NCI-H774 (cell line): ENCODE data around the gene RPRM.
"Not testable (repeated sequence)": the region's sequence is repeated elsewhere in the genome, so short reads cannot be mapped to it uniquely, and the experiment has no call there.

Experiments used
- DNase-seq: peaks from one replicate; lab custom pipeline; 2025; lab: John Stamatoyannopoulos, UW

RPRM gene

DNA sequence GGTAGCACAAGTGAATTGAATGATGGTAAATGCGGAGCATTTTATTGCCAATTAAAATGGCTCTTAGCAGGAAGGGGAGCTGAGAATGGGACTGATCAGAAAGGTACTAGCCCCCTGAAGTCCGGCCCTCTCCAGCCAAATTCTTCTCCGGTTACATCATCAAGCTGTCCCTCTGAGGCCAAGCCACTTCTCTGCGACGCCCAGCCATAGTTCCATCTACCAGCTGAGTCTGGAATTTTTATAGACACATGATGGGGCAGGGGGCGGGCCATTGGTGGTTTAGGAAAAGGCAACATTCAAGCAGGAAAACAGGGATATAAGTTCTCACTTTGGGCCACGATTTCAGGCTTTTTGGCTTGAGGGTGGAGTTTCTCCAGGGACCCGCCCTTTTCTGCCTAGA, 22.7 kb downstream of the RPRM start:
- no peak for DNase-seq

DNA sequence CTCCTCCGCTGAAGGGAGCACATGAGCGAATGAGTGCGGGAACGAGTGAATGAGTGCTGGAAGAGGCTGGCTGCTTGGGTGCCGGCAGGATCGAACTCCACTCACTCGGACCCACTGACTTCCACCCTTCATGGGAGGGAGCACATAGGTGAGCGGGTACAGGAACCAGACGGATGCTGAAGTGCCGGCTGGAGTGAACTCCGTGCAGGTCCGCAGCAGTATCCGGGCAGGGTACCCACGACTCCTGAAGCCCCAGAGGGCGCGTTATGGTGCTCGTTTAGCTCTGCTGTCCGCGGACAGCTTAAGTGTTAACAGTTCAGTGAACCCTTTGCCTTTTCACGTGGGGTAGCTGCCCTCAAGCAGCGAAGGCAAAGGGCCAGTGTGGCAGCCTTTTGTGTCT, 23.2 kb downstream of the RPRM start:
- DNase-seq: no peak

DNA sequence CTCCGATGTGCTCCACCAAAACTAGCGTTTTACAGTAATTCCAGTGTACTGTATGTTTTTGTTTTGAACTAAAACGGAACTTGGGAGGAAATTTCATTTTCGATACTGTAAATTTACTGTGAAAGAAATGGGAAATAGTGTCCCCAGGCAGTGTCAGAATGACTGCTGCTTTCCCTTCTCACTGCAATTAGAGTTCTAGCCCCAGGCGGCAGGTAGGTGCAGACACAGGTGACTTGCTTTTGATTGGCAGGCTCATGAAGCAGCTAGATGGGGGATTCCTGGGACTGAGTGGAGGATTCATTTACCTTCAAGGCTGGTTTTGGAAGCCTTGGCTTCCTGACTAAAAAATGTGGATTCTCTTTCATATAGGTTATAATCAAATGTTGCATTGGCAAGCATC, 27.0 kb downstream of the RPRM start:
- no peak for DNase-seq

DNA sequence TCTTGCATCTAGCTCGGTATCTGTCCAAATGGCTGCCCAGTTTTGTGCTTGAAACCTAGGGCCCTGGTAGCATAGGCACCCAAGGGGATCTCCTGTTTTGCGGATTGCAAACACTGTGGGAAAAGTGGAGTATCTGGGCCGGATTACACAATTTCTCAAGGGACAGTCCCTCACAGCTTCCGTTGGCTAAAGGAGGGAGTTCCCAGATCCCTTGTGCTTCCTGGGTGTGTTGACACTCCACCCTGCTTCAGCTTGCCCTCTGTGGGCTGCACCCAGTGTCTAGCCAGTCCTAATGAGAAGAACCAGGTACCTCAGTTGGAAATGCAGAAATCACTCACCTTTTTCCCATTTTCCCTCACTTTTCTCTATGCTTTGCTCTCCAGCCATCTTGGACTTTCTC, 35.5 kb downstream of the RPRM start:
- DNase-seq: no peak

DNA sequence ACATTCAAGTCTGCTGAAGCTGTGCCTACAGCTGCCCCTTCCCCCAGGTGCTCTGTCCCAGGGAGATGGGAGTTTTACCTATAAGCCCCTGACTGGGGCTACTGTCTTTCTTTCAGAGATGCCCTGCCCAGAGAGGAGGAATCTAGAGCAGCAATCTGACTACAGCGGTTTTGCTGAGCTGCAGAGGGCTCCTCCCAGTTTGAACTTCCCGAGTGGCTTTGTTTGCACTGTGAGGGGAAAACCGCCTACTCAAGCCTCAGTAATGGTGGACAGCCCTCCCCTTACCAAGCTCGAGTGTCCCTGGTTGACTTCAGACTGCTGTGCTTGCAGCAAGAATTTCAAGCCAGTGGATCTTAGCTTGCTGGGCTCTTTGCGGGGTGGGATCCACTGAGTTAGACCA, 35.9 kb downstream of the RPRM start:
- DNase-seq: not testable (repeated sequence)

DNA sequence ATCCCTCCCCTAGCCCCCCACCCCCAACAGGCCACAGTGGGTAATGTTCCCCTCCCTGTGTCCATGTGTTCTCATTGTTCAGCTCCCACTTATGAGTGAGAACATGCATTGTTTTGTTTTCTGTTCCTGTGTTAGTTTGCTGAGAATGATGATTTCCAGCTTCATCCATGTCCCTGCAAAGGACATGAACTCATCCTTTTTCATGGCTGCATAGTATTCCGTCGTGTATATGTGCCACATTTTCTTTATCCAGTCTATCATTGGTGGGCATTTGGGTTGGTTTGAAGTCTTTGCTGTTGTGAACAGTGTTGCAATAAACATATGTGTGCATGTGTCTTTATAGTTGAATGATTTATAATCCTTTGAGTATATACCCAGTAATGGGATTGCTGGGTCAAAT, 38.5 kb downstream of the RPRM start:
- not testable (repeated sequence) for DNase-seq

DNA sequence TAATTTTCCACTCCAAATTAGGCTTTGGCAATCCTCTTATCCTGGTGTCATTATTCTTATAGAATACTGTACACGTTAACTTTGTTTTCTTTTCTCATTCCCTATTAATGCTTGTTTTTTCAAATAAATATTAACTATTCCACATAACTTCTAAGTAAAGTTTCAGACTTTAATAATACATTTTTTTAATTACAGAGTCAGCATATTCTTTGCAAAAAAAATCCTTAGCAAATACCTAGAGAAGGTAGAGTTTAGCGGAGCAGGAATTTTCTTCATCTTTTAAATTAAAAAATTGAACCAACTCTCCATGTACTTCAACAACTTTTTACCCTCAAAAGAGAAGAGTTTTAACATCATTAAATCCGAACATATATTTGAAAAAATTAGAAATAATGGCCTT, 45.2 kb downstream of the RPRM start:
- no peak for DNase-seq

DNA sequence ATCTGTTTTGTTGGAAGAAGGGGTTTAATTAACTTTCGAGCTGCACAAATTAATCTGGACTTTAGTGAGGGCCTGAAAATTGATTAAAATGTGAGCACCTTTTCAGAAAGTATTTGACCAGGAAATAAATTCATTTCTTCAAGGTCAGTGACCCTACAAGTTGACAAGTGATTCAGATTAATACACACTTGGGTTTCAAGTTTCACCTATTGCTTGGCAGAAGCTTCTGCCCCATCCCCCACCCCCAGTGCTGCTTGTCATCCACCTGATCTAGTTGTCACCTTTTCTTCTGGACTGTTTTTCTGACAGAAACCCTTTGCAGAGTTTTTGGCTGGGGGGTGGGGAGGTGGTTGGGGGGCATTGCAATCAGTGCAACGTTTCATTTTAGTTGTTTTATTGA, 46.2 kb downstream of the RPRM start:
- no peak for DNase-seq

DNA sequence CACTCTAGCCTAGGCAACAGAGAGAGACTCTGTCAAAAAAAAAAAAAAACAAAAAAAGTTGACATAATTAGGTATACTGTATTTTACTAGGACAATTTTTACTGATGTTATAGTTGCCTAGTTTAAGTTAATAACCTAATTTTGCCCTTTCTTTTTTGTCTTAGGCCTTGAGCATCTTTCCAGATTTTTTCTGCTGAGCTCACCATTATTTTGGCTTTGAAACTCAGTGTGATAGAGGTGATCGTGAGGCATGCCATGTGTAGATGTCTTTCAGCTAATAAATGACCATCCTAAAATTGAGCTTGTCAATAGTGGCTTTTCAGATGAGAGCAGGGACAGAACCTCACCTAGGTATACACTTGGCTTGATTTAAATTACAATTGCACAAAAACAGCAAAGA, 47.4 kb downstream of the RPRM start:
- no peak for DNase-seq
